Measurements from ENCODE around the gene TACO1.

DNA sequence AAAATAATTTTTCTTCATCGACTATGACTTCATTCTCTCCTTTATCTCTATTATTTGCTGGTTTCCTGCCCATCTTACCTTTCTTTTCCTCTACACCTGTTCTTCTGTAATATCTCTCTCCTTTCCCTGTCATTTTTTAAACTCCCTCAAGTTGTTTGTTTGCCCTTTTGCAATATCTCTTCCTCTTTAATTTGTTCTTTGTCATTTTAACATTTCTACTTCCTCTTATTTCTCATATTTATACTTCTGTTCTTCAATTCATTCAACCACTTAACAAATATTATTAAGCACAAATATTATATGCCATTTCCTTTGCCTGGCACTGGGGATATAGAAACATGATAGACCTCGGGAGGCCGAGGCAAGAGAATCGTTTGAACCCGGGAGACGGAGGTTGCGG, 44.2 kb downstream of the TACO1 start:
- TF ChIP-seq CTCF (IDR thresholded peaks at IDR 0.05) (no peak), POLR2AphosphoS5 (IDR thresholded peaks at IDR 0.05) (no peak), POLR2A (IDR thresholded peaks at IDR 0.05) (no peak), EP300 (IDR thresholded peaks at IDR 0.05) (no peak)
